Measurements from ENCODE around the gene CASR.

The CASR gene

GRCh38 chr3:122269045-122269444 lies 85.6 kb downstream of the CASR start:
- Histone ChIP-seq H4K20me1 (ENCODE audit: insufficient read depth, low read length) (no peaks in the 10 kb centered on the region), H3K79me2 (ENCODE audit: insufficient read depth, low read length) (no peaks in the 10 kb centered on the region), H3K9me2 (ENCODE audit: low read depth, low read length) (no peaks in the 10 kb centered on the region), H3K27ac (ENCODE audit: low read depth, low read length, poor library complexity, severe bottlenecking) (no peak overlapping the region), H3K4me2 (ENCODE audit: low read length) (no peak overlapping the region), H3K36me3 (ENCODE audit: insufficient read depth, low read length) (no peaks in the 10 kb centered on the region), H2AFZ (ENCODE audit: low read length) (no peak overlapping the region), H3K4me3 (ENCODE audit: low read depth, low read length, poor library complexity, severe bottlenecking) (no peak overlapping the region), H3K27me3 (ENCODE audit: insufficient read depth, low read length) (no peaks in the 10 kb centered on the region), H3K9me3 (ENCODE audit: low read length) (0 out of 2 replicates have a peak, but pooled peaks cover 2% of the 10 kb centered on the region), H3K4me1 (ENCODE audit: insufficient read depth, low read length, severe bottlenecking) (peaks cover 11% of the 10 kb centered on the region), H3K9ac (ENCODE audit: low read length) (no peak overlapping the region), H3F3A (ENCODE audit: insufficient read depth, low read length) (no peaks in the 10 kb centered on the region)
- TF ChIP-seq EZH2 (IDR thresholded peaks at IDR 0.05; ENCODE audit: borderline replicate concordance, low read length) = no peak
- TF ChIP-seq CTCF (IDR thresholded peaks at IDR 0.05; ENCODE audit: low read length) = no peak

GRCh38 chr3:122271246-122271898 lies 87.9 kb downstream of the CASR start:
- H2AFZ ChIP-seq (ENCODE audit: low read length) = no peak overlapping the region
- no peak overlapping the region for H3K27ac ChIP-seq (ENCODE audit: low read depth, low read length, poor library complexity, severe bottlenecking)
- H3K79me2 ChIP-seq (ENCODE audit: insufficient read depth, low read length) = no peaks in the 10 kb centered on the region
- 0 out of 2 replicates have a peak, but pooled peaks cover 2% of the 10 kb centered on the region for H3K9me3 ChIP-seq (ENCODE audit: low read length)
- H3K4me1 ChIP-seq (ENCODE audit: insufficient read depth, low read length, severe bottlenecking) = peaks cover 11% of the 10 kb centered on the region
- H4K20me1 ChIP-seq (ENCODE audit: insufficient read depth, low read length) = no peaks in the 10 kb centered on the region
- no peaks in the 10 kb centered on the region for H3K27me3 ChIP-seq (ENCODE audit: insufficient read depth, low read length)
- H3F3A ChIP-seq (ENCODE audit: insufficient read depth, low read length) = no peaks in the 10 kb centered on the region
- TF ChIP-seq CTCF (IDR thresholded peaks at IDR 0.05; ENCODE audit: low read length) = no peak
- TF ChIP-seq EZH2 (IDR thresholded peaks at IDR 0.05; ENCODE audit: borderline replicate concordance, low read length) = no peak
- no peaks in the 10 kb centered on the region for H3K36me3 ChIP-seq (ENCODE audit: insufficient read depth, low read length)
- no peak overlapping the region for H3K4me3 ChIP-seq (ENCODE audit: low read depth, low read length, poor library complexity, severe bottlenecking)
- H3K4me2 ChIP-seq (ENCODE audit: low read length) = no peak overlapping the region
- H3K9ac ChIP-seq (ENCODE audit: low read length) = no peak overlapping the region
- H3K9me2 ChIP-seq (ENCODE audit: low read depth, low read length) = no peaks in the 10 kb centered on the region

- H3K4me3 ChIP-seq (ENCODE audit: low read depth, low read length, poor library complexity, severe bottlenecking) = no peak overlapping the region
- no peak overlapping the region for H3K4me2 ChIP-seq (ENCODE audit: low read length)
- H3K9me3 ChIP-seq (ENCODE audit: low read length) = 0 out of 2 replicates have a peak, but pooled peaks cover 2% of the 10 kb centered on the region
- H3F3A ChIP-seq (ENCODE audit: insufficient read depth, low read length) = no peaks in the 10 kb centered on the region
- H3K36me3 ChIP-seq (ENCODE audit: insufficient read depth, low read length) = no peaks in the 10 kb centered on the region
- H4K20me1 ChIP-seq (ENCODE audit: insufficient read depth, low read length) = no peaks in the 10 kb centered on the region
- H3K27ac ChIP-seq (ENCODE audit: low read depth, low read length, poor library complexity, severe bottlenecking) = no peak overlapping the region
- no peak overlapping the region for H2AFZ ChIP-seq (ENCODE audit: low read length)
- no peaks in the 10 kb centered on the region for H3K79me2 ChIP-seq (ENCODE audit: insufficient read depth, low read length)
- TF ChIP-seq EZH2 (IDR thresholded peaks at IDR 0.05; ENCODE audit: borderline replicate concordance, low read length) (no peak), CTCF (IDR thresholded peaks at IDR 0.05; ENCODE audit: low read length) (no peak)
- H3K9me2 ChIP-seq (ENCODE audit: low read depth, low read length) = no peaks in the 10 kb centered on the region
- no peaks in the 10 kb centered on the region for H3K27me3 ChIP-seq (ENCODE audit: insufficient read depth, low read length)
- no peak overlapping the region for H3K9ac ChIP-seq (ENCODE audit: low read length)
- peaks cover 11% of the 10 kb centered on the region for H3K4me1 ChIP-seq (ENCODE audit: insufficient read depth, low read length, severe bottlenecking)
These were observed 89.4 kb downstream of the CASR start for GRCh38 chr3:122272879-122273278.

All from OCI-LY1 (cell line).